Immature natural killer cell (primary cell): ENCODE measurements around the gene CDK2AP2. TPM values are rescaled to one million over a fixed set of nuclear protein-coding genes. Genes with fewer than 3 reads are reported as not detected.
"Not testable (repeated sequence)": the region's sequence is repeated elsewhere in the genome, so short reads cannot be mapped to it uniquely, and the experiment has no call there.

Experiments
- DNase-seq, 3 donors: peaks; one replicate each; pipeline ENCODE4 v3.0.0; 2022; ENCODE audit warnings: mixed read lengths in 1 of 3
- H3K27ac Mint-ChIP-seq, 6 donors: one replicate each; pipeline ENCODE4 v1.8.0; 2020; ENCODE audit warnings: mixed read lengths in 6 of 6, mild to moderate bottlenecking in 5 of 6, inconsistent platforms in 4 of 6, moderate library complexity in 3 of 6
- H3K27me3 Mint-ChIP-seq, 3 donors: one replicate each; pipeline ENCODE4 v1.8.0; 2020 to 2021; ENCODE audit warnings: low read depth in 3 of 3, mild to moderate bottlenecking in 3 of 3, mixed read lengths in 3 of 3, moderate library complexity in 3 of 3, inconsistent platforms in 1 of 3
- H3K36me3 Mint-ChIP-seq, 3 donors: one replicate each; pipeline ENCODE4 v1.8.0; 2020; ENCODE audit warnings: mixed read lengths in 3 of 3, inconsistent platforms in 2 of 3, mild to moderate bottlenecking in 2 of 3
- H3K4me1 Mint-ChIP-seq, 2 donors: one replicate each; pipeline ENCODE4 v1.8.0; 2020; ENCODE audit warnings: inconsistent platforms in 2 of 2, mild to moderate bottlenecking in 2 of 2, mixed read lengths in 2 of 2, moderate library complexity in 1 of 2
- H3K4me3 Mint-ChIP-seq, 5 donors: one replicate each; pipeline ENCODE4 v1.8.0; 2020; ENCODE audit warnings: mild to moderate bottlenecking in 5 of 5, mixed read lengths in 5 of 5, inconsistent platforms in 3 of 5, moderate library complexity in 3 of 5
- H3K9me3 Mint-ChIP-seq, 6 donors: one replicate each; pipeline ENCODE4 v1.8.0; 2020; ENCODE audit warnings: mild to moderate bottlenecking in 6 of 6, mixed read lengths in 6 of 6, inconsistent platforms in 4 of 6, moderate library complexity in 3 of 6
- polyA plus RNA-seq, 3 donors: library from polyadenylated mRNA; unstranded; fragments of 300-500 nt; fragmentation: Illumina TruSeq; gene quantifications; one replicate each; pipeline ENCODE4 v1.2.3, GENCODE V29; 2021

CDK2AP2 gene, protein sequence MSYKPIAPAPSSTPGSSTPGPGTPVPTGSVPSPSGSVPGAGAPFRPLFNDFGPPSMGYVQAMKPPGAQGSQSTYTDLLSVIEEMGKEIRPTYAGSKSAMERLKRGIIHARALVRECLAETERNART
- polyA plus RNA-seq: 100 to 1,000 TPM; 190 to 301 (median 226) TPM

DNA sequence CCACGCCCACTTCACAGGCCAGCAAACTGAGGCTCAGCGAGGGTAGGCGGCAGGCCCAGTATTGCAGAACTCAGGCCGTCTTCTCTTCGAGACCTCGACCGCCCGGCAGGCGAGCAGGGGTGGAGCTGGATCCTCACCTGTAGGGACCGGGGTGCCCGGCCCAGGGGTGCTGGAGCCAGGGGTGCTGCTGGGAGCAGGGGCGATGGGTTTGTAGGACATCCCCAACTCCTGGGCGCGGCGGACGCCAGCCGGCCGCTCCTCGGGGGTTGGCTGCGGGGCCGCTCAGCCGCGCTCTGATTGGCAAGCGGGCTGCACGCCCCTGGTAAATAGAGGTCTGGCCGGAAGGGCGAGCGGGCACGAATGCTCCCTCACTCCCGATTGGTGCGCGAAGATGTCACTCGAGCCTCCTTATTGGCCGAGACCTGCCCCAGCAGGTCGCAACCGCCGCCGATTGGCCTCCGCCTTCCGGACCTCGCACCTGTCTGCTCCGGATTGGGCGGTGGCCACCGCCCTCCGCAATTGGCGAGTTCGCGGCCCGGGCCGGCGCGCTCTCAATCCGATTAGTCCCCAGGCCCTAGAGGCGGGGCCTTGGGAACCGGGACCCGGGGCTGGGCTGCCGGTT is at the start of gene CDK2AP2:
CDK2AP2 (minus strand) TSS at position 299 of the 622 bp plus-strand sequence; CDS start at position 219, 80 bp downstream.
- Mint-ChIP-seq H3K27ac (peak within 1 kb of the TSS; percentile 96 to 98 (median 98)), H3K36me3 (peaks cover 0 to 1% (median 0%) of the 10 kb centered on the region in 3 donors), H3K4me1 (peaks cover 39 to 40% of the 10 kb centered on the region in 2 donors), H3K9me3 (no peaks in the 10 kb centered on the region), H3K4me3 (peak within 1 kb of the TSS; percentile 85 to 92 (median 90)), H3K27me3 (peaks cover 14 to 31% (median 23%) of the 10 kb centered on the region in 3 donors)
- peak; percentile 95 to 97 (median 97) for DNase-seq

- peaks cover 0 to 6% (median 2%) of the 10 kb centered on the region in 3 donors for H3K27me3 Mint-ChIP-seq
- no peaks in the 10 kb centered on the region for H3K36me3 Mint-ChIP-seq
- H3K27ac Mint-ChIP-seq: no peak overlapping the region
- DNase-seq: no peak
- H3K4me1 Mint-ChIP-seq: no peaks in the 10 kb centered on the region
- no peaks in the 10 kb centered on the region for H3K9me3 Mint-ChIP-seq
- no peak overlapping the region for H3K4me3 Mint-ChIP-seq
Observed at GRCh38 chr11:67556244-67556643, 48.3 kb upstream of the CDK2AP2 start.

DNA sequence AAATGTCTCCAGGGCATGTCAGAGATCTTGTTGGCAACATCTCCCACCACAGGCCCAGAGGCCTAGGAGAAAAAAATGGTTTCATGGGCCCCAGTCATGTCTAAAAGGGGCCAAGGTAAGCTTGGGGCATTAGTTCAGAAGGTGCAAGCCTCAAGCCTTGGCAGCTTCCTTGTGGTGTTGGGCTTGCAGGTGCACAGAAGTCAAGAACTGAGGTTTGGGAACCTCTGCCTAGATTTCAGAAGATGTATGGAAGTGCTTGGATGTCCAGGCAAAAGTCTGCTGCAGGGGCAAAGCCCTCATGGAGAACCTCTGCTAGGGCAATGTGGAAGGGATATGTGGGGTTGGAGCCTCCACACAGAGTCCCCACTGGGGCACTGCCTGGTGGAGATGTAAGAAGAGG is 43.7 kb upstream of the CDK2AP2 start:
- DNase-seq, H3K9me3 Mint-ChIP-seq, H3K4me1 Mint-ChIP-seq, H3K36me3 Mint-ChIP-seq, H3K27me3 Mint-ChIP-seq, H3K4me3 Mint-ChIP-seq: not testable (repeated sequence)
- peak overlapping the region in 1 of 6 donors; percentile 41 for H3K27ac Mint-ChIP-seq

DNA sequence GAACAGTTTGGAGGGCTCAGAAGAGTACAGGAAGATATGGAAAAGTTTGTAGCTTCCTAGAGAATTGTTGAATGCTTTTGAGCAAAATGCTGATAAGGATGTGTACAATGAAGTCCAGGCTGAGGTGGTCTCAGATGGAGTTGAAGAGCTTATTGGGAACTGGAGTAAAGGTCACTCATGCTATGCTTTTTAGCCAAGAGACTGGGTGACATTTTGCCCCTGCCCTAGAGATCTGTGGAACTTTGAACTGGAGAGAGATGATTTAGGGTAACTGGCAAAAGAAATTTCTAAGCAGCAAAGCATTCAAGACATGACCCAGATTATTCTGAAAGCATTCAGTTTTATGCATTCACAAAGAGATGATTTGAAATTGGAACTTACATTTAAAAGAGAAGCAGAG is 43.2 kb upstream of the CDK2AP2 start:
- no peaks in the 10 kb centered on the region for H3K4me1 Mint-ChIP-seq
- H3K27ac Mint-ChIP-seq: no peak overlapping the region

DNA sequence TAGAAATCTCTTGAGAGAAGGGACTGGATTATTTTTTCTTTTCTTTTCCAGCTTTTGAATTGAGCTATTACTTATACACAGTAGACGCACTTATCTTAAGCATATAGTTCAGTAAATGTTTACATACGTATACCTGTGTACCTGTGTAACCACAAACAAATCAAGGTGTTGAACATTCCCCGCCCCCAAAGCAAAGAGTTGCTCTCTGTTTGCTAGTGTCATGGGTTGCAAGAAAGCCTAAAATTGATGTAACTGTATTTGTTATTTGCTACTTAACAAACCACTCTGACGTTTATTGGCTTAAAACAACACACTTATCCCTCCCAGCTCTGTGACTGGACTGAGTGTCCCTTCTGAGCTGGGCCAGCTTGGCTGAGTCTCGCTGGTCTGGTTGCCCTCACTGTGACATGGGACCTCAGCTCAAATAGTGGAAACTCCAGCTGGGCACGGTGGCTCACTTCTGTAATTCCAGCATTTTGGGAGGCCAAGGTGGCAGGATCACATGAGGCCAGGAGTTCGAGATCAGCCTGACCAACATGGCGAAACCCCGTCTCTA is 40.7 kb upstream of the CDK2AP2 start:
- Mint-ChIP-seq H3K27ac (no peak overlapping the region), H3K27me3 (peaks cover 2 to 7% (median 4%) of the 10 kb centered on the region in 3 donors), H3K9me3 (no peaks in the 10 kb centered on the region), H3K36me3 (no peaks in the 10 kb centered on the region), H3K4me3 (no peak overlapping the region), H3K4me1 (no peaks in the 10 kb centered on the region)
- no peak for DNase-seq

More for the DNA sequence above, 43.2 kb upstream of the CDK2AP2 start:
- Mint-ChIP-seq H3K27me3 (peaks cover 2 to 4% (median 3%) of the 10 kb centered on the region in 3 donors), H3K4me3 (no peak overlapping the region), H3K36me3 (no peaks in the 10 kb centered on the region), H3K9me3 (no peaks in the 10 kb centered on the region)
- DNase-seq: no peak

DNA sequence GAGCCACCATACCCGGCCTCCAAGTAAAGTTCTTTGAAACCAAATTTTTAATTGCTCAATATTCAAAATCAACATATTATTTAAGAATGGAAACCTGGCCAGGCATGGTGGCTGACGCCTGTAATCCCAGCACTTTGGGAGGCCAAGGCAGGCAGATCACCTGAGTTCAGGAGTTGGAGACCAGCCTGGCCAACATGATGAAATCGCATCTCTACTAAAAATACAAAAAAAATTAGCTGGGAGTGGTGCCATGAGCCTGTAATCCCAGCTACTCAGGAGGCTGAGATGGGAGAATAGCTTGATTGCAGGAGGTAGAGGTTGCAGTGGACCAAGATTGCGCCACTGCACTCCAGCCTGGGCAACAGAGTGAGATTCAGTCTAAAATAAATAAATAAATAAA is 40.1 kb upstream of the CDK2AP2 start:
- not testable (repeated sequence) for H3K27me3 Mint-ChIP-seq, H3K27ac Mint-ChIP-seq, H3K9me3 Mint-ChIP-seq, DNase-seq, H3K36me3 Mint-ChIP-seq, H3K4me3 Mint-ChIP-seq, H3K4me1 Mint-ChIP-seq

GRCh38 chr11:67545280-67545679 is 37.3 kb upstream of the CDK2AP2 start:
- H3K9me3 Mint-ChIP-seq: no peaks in the 10 kb centered on the region
- H3K36me3 Mint-ChIP-seq: no peaks in the 10 kb centered on the region
- no peak overlapping the region for H3K27ac Mint-ChIP-seq
- no peak for DNase-seq
- H3K4me1 Mint-ChIP-seq: no peaks in the 10 kb centered on the region
- no peak overlapping the region for H3K4me3 Mint-ChIP-seq
- peaks cover 2 to 6% (median 4%) of the 10 kb centered on the region in 3 donors for H3K27me3 Mint-ChIP-seq

DNA sequence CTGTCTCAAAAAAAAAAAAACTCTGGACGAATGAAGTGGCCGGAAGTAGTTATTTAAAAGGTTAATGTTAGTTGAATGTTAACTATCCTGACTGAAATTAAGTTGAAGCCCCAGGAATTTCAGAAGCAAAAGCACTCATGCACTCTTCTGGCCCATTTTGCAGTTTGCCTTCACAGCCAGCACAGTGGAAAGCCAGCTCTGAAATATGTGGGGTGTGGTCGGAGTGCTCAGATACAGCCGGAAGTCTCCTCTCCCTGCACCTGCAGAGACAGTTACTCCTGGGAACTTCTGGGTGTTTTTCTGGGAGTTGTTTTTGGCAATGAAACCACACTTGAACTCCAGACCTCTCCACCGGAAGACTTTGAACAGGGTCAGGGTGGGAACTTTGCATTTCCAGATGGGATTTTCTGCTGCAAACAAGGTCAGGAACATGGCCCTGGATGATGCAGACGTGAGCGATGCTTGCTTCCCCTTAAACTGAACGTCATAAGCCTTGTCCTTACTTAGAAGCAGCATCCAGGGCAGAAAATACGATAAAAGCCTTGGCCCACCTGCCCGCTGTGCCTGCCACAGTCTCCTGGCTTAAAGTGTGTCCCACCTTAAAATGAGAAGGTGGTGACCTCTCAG is 36.8 kb upstream of the CDK2AP2 start:
- Mint-ChIP-seq H3K4me1 (no peaks in the 10 kb centered on the region), H3K4me3 (no peak overlapping the region), H3K27ac (no peak overlapping the region), H3K27me3 (peaks cover 0 to 6% (median 4%) of the 10 kb centered on the region in 3 donors), H3K9me3 (no peaks in the 10 kb centered on the region), H3K36me3 (no peaks in the 10 kb centered on the region)
- no peak for DNase-seq

DNA sequence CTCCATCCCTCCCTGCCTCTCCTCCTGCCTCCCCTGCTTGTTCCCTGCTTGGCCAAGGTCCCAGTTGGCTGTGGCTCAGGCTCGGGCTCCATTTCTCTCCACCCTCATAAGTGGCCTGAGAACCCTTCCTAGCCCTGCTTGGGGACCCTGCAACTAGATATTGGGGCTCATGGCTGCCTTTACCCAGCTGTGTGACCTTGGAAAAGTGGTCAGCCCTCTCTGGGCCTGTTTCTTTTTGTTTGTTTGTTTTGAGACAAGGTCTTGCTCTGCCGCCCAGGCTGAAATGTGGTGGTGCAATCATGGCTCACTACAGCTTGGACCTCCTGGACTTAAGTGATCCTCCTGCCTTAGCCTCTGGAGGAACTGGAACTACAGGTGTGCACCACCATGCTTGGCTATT is 35.6 kb upstream of the CDK2AP2 start:
- Mint-ChIP-seq H3K27me3 (peaks cover 0 to 6% (median 4%) of the 10 kb centered on the region in 3 donors), H3K4me1 (no peaks in the 10 kb centered on the region), H3K4me3 (no peak overlapping the region), H3K27ac (no peak overlapping the region), H3K36me3 (no peaks in the 10 kb centered on the region), H3K9me3 (no peaks in the 10 kb centered on the region)
- DNase-seq: no peak

GRCh38 chr11:67542971-67543370 is 35.0 kb upstream of the CDK2AP2 start:
- Mint-ChIP-seq H3K27ac (no peak overlapping the region), H3K27me3 (peaks cover 0 to 6% (median 4%) of the 10 kb centered on the region in 3 donors), H3K4me1 (no peaks in the 10 kb centered on the region), H3K9me3 (no peaks in the 10 kb centered on the region), H3K4me3 (no peak overlapping the region), H3K36me3 (no peaks in the 10 kb centered on the region)
- DNase-seq: no peak

DNA sequence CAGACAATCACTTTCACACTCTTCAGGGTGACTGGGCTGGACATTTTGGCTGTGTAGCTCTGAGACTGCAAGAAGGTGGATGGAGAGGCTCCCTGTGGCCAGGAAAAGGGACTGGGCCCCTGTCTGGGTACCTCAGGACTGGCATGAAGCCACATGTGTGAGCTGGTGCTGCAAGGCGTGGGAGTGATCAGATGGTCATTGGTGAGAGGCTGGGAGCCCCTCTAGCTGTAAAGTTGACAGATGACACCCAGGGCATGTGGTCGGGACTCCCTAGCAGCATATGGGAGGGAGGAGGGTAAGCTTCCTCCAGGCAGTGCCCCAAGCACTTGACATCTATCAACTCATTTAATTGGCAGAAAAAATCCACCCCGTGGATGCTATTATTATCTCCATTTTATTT is 34.2 kb upstream of the CDK2AP2 start:
- no peaks in the 10 kb centered on the region for H3K4me1 Mint-ChIP-seq
- H3K27me3 Mint-ChIP-seq: peaks cover 0 to 6% (median 4%) of the 10 kb centered on the region in 3 donors
- no peak overlapping the region for H3K27ac Mint-ChIP-seq
- no peaks in the 10 kb centered on the region for H3K9me3 Mint-ChIP-seq
- H3K36me3 Mint-ChIP-seq: no peaks in the 10 kb centered on the region
- no peak overlapping the region for H3K4me3 Mint-ChIP-seq
- DNase-seq: no peak

DNA sequence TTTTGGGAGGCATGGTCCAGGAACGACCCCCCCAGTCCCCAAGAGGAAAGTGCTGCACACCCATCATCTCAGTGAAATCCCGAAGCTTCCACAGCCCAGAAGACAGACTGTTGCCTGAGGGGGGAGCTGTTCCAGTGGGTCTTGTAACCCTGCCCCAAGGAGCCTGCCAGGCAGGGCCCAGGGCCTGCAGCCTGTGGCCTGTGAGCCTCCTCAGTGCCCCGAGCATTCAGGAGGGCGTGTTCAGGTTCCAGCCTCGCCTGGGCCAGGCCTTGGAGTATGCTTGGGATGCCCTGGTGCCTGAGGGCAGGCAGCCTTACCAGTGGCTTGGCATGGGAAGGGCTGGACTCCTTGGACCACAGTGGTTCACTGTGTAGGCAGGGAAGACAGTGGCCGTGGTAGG is 33.2 kb upstream of the CDK2AP2 start:
- H3K9me3 Mint-ChIP-seq: no peaks in the 10 kb centered on the region
- no peak for DNase-seq
- no peaks in the 10 kb centered on the region for H3K4me1 Mint-ChIP-seq
- peaks cover 0 to 5% (median 2%) of the 10 kb centered on the region in 3 donors for H3K27me3 Mint-ChIP-seq
- H3K4me3 Mint-ChIP-seq: no peak overlapping the region
- no peaks in the 10 kb centered on the region for H3K36me3 Mint-ChIP-seq
- peak overlapping the region in 1 of 6 donors; percentile 34 for H3K27ac Mint-ChIP-seq

GRCh38 chr11:67539550-67539949 is 31.6 kb upstream of the CDK2AP2 start:
- no peak overlapping the region for H3K4me3 Mint-ChIP-seq
- H3K27ac Mint-ChIP-seq: no peak overlapping the region
- H3K4me1 Mint-ChIP-seq: no peaks in the 10 kb centered on the region
- peaks cover 0 to 2% (median 1%) of the 10 kb centered on the region in 6 donors for H3K9me3 Mint-ChIP-seq
- H3K27me3 Mint-ChIP-seq: peaks cover 2 to 3% (median 2%) of the 10 kb centered on the region in 3 donors
- no peak for DNase-seq
- no peaks in the 10 kb centered on the region for H3K36me3 Mint-ChIP-seq

DNA sequence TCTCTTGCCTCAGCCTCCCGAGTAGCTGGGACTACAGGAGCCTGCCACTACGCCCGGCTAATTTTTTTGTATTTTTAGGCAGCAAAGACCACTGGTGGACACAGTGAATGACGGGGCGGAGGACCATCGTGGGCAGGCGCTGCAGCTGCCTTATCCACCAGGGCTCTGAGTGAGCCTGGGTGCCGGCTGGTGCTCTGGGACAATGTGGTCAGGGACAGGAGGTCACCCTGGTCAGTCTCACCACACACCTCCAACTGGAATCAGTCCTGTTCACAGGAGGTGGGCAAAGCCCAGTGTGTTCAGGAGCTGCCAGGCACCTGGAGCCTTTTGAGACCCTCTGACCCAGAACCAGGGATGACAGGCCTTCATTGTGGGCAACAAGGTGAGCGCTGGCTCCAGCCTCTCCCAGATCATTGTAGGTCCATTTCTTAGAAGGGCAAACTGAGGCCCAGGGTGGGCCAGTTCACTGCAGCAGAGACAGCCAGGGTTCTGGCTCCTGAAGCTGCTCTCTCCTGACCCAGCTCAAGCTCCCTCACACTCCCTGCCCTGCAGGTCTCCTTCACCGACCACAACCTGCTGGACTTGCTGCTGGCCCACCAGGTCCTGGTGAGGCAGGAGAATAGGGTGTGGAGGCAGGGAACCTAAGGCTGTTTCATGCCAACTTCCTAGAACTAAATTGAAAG is 31.0 kb upstream of the CDK2AP2 start:
- Mint-ChIP-seq H3K36me3 (no peaks in the 10 kb centered on the region), H3K4me3 (no peak overlapping the region), H3K9me3 (peaks cover 0 to 8% (median 4%) of the 10 kb centered on the region in 6 donors), H3K4me1 (no peaks in the 10 kb centered on the region), H3K27ac (no peak overlapping the region), H3K27me3 (peaks cover 2 to 4% (median 3%) of the 10 kb centered on the region in 3 donors)
- no peak for DNase-seq
